ENCODE results near the gene ZKSCAN3.
"Not testable (repeated sequence)": the region's sequence is repeated elsewhere in the genome, so short reads cannot be mapped to it uniquely, and the experiment has no call there.

The ZKSCAN3 gene

DNA sequence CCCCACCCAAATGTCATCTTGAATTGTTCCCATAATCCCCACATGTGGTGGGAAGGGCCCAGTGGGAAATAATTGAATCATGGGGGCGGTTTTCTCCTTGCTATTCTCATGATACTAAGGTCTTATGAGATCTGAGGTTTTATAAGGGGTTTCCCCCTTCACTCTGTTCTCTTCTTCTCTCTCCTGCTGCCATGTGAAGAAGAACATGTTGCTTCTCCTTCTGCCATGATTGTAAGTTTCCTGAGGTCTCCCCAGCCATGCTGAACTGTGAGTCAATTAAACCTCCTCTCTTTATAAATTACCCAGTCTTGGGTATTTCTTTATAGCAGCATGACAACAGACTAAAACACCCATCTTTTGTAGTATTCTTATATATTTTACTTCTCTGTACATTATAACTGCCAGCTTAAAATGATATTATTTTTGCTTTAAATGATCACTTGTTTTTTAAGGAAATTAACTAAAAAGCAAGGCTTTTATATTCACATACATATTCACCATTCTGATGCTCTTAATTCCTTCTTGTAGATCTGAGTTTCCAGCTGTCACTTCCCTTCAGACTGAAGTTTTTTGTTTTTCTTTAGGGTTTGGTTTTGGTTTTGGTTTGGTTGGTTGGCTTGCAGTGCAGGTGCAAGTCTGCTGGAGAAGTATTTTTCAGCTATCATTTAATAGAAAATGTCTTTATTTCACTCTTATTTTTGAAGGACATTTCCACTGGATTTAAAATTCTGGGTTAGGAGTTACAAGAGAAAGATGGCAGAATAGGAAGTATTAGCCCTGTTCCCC is 9.2 kb upstream of the ZKSCAN3 start:
- in situ Hi-C loops (cut with HindIII; ENCODE audit: low sequenced_read_pairs) = no loop called here

DNA sequence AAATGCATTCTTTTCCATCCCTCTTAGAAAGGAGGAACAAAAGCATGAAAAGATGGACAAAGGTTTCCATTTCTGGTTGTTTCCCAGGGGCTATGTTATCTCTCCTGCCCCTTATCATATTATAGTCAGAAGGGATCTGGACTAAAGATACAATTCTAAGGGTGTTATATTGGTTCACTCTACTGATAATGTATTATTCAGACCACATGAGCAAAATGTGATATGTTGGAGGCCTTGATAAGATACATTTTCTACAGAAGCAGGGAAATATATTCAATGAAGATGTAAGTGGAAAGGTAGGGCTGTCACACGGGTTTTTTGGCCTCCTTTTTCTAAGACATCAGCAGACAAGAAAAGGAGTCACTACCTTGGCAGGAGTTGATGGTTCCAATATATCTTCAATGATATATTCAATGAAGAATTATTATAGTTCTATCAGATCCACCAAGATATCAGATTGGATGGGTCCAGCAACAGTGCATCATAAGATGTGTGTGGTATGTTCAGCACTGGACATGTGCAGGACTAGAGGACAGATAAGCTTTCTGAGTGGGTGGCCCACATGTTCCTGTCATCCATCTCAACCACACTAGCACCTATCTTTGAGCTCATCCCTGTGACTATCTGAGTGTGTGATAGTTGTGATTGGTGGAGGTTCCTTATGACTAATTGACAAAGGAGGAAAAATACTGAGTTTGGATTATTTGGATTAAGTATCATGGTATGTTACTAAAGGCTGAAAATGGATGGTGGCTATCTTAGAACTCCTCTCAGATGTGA is 5.7 kb upstream of the ZKSCAN3 start:
- in situ Hi-C loops (cut with HindIII; ENCODE audit: low sequenced_read_pairs) = no loop called here

DNA sequence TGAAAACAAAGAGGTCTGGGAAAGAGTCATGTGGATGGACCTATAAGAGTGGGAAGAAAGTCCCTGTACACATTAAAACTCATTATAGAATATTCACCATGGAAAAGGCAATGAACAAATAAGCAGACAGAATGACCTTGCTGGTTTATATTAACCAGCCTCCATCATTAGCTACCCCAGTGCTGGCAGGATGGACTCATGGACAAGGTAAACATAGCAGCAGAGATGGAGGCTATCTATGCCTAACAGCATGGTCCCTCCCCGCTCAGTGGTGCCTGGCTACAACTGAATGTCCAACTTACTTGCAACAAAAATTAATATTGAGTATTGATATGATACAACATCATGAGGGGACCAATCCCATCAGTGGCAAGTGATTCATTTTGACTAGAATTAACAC is 4.5 kb upstream of the ZKSCAN3 start:
- in situ Hi-C loops (cut with HindIII; ENCODE audit: low sequenced_read_pairs) = no loop called here

DNA sequence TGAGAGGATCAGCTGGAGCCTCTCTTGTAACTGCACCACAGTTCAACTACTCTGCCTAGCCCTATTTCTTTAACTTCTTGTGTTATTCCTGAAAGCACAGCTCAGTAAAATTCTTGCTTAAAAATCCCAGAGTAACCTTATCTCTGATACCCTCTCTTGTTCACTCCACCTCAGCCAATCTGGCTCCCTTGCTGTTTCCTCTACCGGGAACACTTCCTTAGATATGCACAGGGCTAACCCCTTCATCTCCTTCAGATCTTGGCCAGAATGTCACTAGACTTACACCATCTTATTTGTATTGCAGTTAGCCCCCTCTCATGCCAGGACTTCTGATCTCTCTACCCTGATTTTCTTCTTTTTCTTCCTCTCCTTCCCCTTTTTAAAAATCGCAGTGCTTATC is 2.6 kb upstream of the ZKSCAN3 start:
- in situ Hi-C loops (cut with HindIII; ENCODE audit: low sequenced_read_pairs) = no loop called here

DNA sequence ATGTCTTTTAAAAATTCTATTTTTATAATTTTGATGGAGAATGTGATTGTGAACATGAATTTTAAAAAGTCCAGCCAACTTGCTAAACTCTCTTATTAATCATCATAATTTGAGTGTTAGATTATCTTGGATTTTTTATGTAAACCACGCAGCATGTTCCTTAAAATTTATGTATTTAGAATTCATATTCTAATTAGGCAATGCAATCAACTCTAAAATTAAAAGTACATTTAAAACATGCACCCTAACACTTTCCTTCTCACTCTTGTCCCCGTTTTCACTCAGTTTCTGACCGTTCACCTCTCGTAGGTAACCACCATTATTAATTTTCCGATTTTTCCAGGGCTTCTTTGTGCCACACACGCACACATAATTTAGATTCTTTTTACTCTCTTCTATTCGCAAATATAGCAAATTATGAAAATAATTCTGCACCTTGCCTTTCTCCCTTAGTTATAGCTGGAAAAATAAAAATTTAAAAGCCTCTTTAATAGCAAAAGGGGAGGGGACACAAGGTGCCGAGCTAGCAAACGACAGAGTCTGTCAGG is 329 bp upstream of the ZKSCAN3 start:
- in situ Hi-C loops (cut with HindIII; ENCODE audit: low sequenced_read_pairs) = no loop called here

DNA sequence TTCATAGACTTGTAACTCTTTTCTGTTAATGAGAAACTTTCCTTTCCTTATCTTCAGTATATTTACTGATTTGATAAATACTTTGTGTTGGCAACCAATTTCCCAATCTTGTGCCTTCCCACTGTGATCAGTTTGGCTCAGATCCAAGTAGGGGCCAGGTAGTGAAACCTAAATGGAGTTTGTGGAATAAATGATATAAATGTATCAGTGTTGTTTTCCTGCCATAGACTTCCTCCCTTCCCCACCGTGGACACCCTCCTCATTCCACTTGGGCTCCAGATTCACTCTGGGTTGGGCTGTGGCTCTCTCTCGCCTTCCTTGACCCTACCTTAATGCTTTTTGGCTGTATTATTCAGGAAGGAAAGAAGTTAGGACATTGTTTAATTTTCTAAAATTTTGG is 1.3 kb downstream of the ZKSCAN3 start:
- in situ Hi-C loops (cut with HindIII; ENCODE audit: low sequenced_read_pairs) = no loop called here

DNA sequence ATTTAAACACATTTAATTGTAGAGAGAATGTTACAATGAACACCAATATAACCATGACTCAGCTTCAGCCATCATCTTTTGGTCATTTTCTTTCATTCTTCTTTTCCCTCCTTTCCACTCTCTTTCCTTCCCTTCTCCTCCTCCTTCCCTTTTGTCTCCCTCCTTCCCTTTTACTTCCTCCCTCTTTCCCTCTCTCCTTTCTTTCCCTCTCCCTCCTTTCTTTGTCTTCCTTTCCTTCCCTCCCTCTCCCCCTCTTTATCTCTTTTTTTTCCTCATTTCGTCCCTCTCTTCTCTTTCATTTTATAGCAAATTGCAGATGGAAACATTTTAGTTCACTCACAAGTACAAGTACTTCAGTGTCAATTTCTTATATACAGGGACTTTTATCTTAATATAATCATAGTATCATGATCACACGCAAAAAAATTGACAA is 1.8 kb downstream of the ZKSCAN3 start:
- in situ Hi-C loops (cut with HindIII; ENCODE audit: low sequenced_read_pairs) = no loop called here

DNA sequence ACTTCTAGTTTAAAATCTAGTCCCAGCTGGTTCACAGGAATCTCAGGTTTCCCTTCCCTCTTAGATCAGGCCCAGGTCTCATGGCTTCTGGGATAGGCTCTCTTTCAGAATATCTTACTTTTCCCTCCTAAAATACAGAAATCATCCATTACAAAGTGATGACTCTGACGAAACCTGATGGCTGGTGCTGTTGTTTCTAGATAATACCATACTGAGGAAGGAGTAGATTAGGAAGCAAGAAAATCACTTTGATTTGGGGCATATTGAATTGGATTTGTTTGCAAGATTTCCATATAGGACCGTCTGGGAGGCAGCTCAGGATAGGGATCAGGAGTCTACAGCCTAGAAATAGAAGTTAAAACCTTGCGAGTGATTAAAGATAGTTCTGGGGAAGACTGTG is 3.6 kb downstream of the ZKSCAN3 start:
- in situ Hi-C loops (cut with HindIII; ENCODE audit: low sequenced_read_pairs) = no loop called here

DNA sequence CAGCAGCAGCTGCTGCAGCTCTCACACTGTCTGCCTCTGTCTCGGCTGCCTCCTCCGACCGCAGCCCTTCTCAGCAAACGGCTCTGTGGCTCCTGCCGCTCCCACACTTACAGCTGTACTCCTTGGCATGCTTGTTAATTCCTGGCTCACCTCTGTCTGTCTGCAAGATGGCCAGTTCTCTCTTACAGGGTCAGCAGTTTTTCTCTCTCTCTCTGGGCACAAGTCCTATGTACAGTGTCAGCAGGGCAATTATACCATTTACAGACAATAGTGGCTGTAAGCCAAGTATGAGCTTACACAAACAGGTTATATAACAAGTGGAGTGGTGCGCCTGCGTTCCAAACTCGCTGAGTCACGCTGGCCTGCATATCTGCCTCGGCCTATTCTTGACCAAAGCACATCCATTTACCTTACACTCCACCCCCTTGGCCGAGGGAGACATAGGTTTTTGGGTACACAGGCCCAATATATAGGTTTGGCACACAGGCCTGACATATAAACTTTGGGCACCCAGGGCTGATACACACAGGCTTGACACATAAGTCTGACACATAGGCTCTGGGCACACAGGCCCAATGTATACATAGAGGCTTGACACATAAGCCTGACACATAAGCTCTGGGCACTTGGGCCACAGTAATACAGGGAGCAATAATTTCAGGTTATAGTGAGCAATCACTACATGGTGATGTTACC is 4.4 kb downstream of the ZKSCAN3 start:
- in situ Hi-C loops (cut with HindIII; ENCODE audit: low sequenced_read_pairs) = no loop called here

DNA sequence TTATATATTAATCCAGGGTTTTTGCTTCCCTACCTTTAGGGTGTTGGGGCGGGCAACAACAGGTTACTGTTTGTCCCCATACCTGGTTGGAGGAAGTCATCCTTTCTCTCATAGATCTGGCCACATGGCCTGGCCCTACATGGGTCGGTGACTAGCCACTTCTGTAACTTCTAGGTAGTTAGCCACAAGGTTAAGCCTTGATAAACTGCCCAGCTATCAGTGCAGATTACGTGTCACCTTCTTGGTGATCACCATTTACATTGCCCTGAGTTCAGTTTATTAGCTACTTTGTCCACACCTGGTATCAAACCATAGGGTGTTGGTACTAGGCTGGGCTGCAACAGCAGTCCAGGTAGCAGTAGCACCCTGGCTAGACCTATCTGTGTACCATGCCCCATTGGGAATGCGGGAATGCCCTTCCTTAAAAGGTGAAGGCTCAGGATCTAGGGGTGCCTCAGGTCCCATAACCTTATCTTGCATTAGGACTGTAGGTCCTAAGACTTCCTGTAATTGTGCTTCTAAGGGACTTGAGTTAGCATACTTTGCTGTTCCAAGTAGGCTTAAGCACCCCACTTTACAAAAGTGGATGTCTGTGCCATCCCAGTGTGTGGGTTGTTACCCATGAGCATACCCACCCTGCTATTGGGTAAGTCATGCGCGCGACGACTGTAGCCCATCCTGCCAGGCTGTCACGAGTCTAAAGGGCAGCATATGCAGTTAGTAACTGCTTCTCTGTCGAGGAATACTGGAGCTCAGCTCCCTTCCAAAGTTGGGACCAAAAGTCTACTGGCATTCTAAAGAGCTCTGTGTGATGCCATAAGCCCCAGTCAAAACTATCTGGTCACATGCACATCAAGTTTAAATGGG is 5.2 kb downstream of the ZKSCAN3 start:
- in situ Hi-C loops (cut with HindIII; ENCODE audit: low sequenced_read_pairs) = no loop called here

DNA sequence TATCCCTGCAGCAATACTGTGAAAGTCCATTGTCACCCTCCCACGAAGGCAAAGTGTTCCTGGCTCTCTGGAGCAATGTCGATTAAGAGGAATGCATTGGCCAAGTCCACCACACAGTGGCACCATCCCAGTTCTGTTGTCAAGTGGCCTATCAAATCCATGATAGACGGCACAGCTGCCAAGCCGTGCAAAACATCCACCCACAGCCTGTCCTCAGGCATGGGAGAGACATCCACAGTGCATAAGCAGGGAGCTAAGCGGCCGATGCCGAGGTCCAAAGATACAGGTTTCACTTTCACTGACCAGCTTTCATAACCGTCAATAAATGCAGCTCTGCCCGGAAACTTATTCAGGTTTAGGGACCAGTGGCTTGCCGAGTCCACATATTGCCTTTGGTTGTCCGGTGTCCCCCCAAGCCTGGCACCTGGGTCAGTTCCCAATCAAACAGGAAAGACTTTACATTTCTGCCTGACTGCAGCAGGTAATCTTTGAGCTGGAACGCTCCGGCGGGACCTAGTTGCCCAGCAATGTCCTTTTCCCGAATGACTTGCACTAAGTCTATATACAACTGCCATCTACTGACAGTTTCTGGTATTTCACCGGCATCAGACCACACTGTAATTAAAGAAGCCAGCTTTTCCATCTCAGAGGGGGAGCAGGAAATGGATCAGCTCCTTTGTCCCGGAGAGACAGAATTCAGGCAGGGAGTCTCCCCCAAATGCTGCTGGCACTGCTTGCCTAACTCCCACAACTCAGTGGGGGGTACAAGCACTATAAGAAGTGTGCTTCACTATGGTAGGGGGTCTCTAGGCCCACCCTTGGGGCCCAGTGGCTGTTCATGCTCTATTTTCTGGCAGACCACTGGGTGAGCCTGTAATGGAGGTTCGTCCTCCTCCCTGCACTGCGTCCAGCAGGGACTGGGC is 6.3 kb downstream of the ZKSCAN3 start:
- in situ Hi-C loops (cut with HindIII; ENCODE audit: low sequenced_read_pairs) = no loop called here

DNA sequence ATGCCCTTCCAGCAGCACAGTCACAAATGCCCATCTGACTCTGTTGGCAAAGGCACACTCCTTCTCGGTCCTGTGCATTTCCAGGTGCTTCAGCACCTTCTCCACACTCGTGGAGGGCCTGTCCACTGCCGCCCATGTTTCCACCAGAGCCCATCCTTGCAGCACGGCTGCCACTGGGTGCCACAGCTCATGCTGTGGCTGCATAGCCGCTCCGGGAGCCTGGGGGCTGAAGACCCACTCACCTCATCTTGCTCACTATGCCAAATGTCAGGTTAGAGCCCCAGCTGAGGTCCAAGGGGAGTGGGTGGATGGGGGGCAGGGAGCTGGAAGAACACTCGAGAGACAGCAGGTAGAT is 6.9 kb downstream of the ZKSCAN3 start:
- in situ Hi-C loops (cut with HindIII; ENCODE audit: low sequenced_read_pairs) = no loop called here

DNA sequence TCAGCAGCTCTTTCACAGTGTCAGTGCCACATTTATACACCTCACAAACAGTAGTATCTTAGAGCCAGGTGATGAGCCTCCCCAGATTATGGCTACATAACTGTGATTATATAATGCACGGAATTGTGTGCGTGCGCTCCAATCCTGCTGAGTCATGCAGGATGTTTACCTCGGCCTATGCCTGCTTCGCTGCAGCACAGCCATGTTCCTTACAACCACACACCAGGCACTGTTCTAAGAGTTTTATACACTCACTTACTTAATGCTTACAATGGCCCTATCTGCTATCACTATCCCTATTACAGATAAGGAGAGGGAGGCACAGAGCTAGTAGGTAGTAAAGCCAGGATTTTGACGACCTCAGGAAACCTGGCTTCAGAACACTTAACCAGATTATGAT is 7.3 kb downstream of the ZKSCAN3 start:
- in situ Hi-C loops (cut with HindIII; ENCODE audit: low sequenced_read_pairs) = no loop called here

DNA sequence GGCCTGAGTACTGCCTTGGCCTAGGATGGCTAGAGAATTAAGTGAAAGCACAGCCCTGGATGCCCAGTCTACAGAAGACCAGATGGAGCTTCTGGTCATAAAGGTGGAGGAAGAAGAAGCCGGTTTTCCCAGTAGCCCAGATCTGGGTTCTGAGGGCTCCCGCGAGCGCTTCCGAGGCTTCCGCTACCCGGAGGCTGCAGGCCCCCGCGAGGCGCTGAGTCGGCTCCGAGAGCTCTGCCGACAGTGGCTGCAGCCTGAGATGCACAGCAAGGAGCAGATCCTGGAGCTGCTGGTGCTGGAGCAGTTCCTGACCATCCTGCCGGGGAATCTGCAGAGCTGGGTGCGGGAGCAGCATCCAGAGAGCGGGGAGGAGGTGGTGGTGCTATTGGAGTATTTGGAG is 9.8 kb downstream of the ZKSCAN3 start:
- in situ Hi-C loops (cut with HindIII; ENCODE audit: low sequenced_read_pairs) = not testable (repeated sequence)

DNA sequence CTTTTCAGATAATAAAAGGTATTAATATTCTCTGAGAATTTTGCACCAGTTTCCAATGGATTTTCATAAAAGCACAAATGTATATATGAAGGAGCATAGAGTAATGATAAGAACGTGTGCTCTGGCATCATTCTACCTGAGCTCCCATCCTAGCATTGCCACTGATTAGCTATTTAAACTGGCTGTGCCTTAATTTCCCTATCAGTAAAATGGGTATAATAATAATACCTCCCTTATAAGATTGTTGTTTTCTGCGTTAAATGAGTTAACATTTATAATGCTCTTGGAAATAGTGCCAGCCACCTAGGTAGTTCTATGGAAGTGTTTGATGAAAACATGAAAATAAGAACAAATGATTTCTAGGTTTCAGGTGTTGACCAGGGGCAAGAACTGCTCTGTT is 11.2 kb downstream of the ZKSCAN3 start:
- in situ Hi-C loops (cut with HindIII; ENCODE audit: low sequenced_read_pairs) = no loop called here

DNA sequence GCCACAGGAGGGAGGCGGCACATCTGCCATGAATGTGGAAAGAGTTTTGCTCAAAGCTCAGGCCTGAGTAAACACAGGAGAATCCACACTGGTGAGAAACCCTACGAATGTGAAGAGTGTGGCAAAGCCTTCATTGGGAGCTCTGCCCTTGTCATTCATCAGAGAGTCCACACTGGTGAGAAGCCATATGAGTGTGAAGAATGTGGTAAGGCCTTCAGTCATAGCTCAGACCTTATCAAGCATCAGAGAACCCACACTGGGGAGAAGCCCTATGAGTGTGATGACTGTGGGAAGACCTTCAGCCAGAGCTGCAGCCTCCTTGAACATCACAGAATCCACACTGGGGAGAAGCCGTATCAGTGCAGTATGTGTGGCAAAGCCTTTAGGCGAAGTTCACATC is 15.8 kb downstream of the ZKSCAN3 start:
- in situ Hi-C loops (cut with HindIII; ENCODE audit: low sequenced_read_pairs) = not testable (repeated sequence)

DNA sequence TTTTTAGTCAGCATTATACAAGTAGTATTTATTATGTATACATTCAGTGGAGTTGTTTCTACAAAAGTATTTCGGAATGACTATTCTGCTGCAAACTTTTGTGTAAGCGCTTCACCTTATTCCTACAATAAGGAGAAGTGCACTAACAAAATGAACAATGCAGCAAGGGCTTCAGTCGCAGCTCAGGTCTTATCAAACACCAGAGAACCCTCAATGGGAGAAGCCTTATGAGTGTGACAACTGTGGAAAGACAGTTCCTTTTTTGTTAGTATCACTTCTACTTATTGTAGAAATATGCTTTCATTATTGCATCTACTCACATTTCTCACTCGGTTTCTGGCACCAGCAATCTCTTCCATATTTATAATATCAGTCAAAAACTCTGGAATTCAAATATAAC is 18.8 kb downstream of the ZKSCAN3 start:
- in situ Hi-C loops (cut with HindIII; ENCODE audit: low sequenced_read_pairs) = no loop called here

DNA sequence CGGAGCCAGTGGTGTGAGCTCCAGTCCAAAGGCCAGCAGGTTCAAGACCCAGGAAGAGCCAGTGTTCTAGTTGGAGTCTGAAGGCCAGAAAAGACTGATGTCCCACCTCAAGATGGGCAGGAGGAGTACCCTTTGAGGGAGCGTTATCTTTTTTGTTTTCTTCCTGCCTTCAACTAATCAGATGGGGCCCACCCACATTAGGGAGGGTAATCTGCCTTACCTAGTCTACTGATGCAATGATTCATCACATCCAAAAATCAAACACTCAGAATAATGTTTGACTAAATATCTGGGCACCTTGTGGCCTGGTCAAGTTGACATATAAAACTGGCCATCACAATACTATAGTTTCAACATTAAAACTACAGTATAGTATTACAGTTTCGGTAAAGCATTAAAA is 19.7 kb downstream of the ZKSCAN3 start:
- in situ Hi-C loops (cut with HindIII; ENCODE audit: low sequenced_read_pairs) = no loop called here

DNA sequence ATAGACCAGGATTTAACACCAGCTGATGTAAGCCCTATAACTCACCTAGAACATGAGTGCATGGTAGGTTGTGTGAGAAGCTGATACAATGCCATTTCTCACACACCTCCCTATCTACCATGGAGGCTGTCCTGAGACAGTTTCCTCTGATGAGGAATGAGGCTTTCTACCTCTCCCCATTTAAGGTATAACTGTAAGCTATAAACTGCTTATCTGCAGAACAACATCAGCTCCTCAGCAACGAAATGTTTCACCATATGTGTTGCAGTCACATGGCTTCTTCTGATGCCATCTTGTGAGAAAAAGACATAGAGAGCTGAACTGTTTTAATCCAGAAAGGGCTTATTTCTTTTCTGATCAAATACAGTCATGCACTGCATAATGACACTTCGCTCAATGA is 20.7 kb downstream of the ZKSCAN3 start:
- in situ Hi-C loops (cut with HindIII; ENCODE audit: low sequenced_read_pairs) = no loop called here

DNA sequence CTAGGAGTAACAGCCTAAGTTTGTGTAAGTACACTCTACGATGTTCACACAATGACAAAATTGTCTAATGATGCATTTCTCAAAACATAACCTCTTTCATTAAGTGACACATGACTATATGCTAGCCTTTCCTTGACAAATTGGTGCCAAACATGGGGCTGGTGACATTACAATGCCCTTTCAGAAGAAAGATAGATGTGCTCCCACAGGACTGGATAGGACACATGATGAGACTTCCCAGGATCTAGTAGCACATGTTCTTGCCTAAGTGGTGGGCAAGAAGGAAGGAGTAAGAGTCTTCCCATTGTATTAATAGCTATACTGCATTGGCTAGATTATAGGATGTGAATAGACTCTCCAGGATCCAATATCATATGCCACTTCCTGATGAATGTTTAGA is 21.5 kb downstream of the ZKSCAN3 start:
- in situ Hi-C loops (cut with HindIII; ENCODE audit: low sequenced_read_pairs) = no loop called here
